GM19239 (cell line): ENCODE measurements around the gene FFAR4.
A peak's percentile ranks its signal among the peaks of the same experiment; 100 is the strongest.
"Not testable (repeated sequence)": the region's sequence is repeated elsewhere in the genome, so short reads cannot be mapped to it uniquely, and the experiment has no call there.

Experiments
- DNase-seq: peaks from one replicate; pipeline ENCODE4 v3.0.0; 2011; ENCODE audit warnings: low spot score; ENCODE audit not compliant: insufficient read length
- FAIRE-seq: peaks from 2 replicates; lab custom pipeline; 2011; peaks lifted over from hg19 to GRCh38; lab: Jason Lieb, UNC

The FFAR4 gene

GRCh38 chr10:93566435-93567276 lies at the start of gene FFAR4:
TSS of gene FFAR4 (plus strand) at chr10:93566665. CDS start at chr10:93566721, 56 bp downstream.
- FAIRE-seq (no peak), DNase-seq (no peak)

- FAIRE-seq (no peak), DNase-seq (no peak)
Measured at GRCh38 chr10:93518531-93518930, 47.9 kb upstream of the FFAR4 start.

GRCh38 chr10:93535293-93535692 lies 31.2 kb upstream of the FFAR4 start:
- FAIRE-seq (no peak), DNase-seq (no peak)

- DNase-seq, FAIRE-seq: not testable (repeated sequence)
Measured at GRCh38 chr10:93540871-93541270, 25.6 kb upstream of the FFAR4 start.

- DNase-seq (no peak), FAIRE-seq (no peak)
Measured at GRCh38 chr10:93541402-93542357, 24.8 kb upstream of the FFAR4 start.

GRCh38 chr10:93542358-93542791 lies 24.1 kb upstream of the FFAR4 start:
- DNase-seq (no peak), FAIRE-seq (no peak)

- not testable (repeated sequence) for DNase-seq, FAIRE-seq
Measured at GRCh38 chr10:93546995-93547394, 19.5 kb upstream of the FFAR4 start.

GRCh38 chr10:93547522-93547921 lies 18.9 kb upstream of the FFAR4 start:
- FAIRE-seq (no peak), DNase-seq (no peak)

GRCh38 chr10:93548376-93549071 lies 17.9 kb upstream of the FFAR4 start:
- no peak for DNase-seq
- no peak for FAIRE-seq

- FAIRE-seq (no peak), DNase-seq (no peak)
Measured at GRCh38 chr10:93550606-93551005, 15.9 kb upstream of the FFAR4 start.

GRCh38 chr10:93552780-93553179 lies 13.7 kb upstream of the FFAR4 start:
- DNase-seq, result no peak
- no peak for FAIRE-seq

GRCh38 chr10:93553482-93554315 lies 12.8 kb upstream of the FFAR4 start:
- no peak for FAIRE-seq
- no peak for DNase-seq

- no peak for FAIRE-seq
- no peak for DNase-seq
Measured at GRCh38 chr10:93554316-93554663, 12.2 kb upstream of the FFAR4 start.

GRCh38 chr10:93554760-93555432 lies 11.6 kb upstream of the FFAR4 start:
- DNase-seq (peak; percentile 44), FAIRE-seq (peak; percentile 66)

- DNase-seq (no peak), FAIRE-seq (no peak)
Measured at GRCh38 chr10:93559490-93559889, 7.0 kb upstream of the FFAR4 start.

GRCh38 chr10:93560541-93560940 lies 5.9 kb upstream of the FFAR4 start:
- FAIRE-seq (no peak), DNase-seq (no peak)

GRCh38 chr10:93565446-93565845 lies 1.0 kb upstream of the FFAR4 start:
- no peak for FAIRE-seq
- no peak for DNase-seq

- DNase-seq (no peak), FAIRE-seq (no peak)
Measured at GRCh38 chr10:93567277-93568104, 1.0 kb downstream of the FFAR4 start.
